HG03060 (cell line): ENCODE data around the gene CFH.
"Not testable (repeated sequence)": the region's sequence is repeated elsewhere in the genome, so short reads cannot be mapped to it uniquely, and the experiment has no call there.

Experiments
- ATAC-seq: cut with Tn5 transposase; IDR thresholded peaks from one replicate; pipeline ENCODE4 v1.9.1; 2021; ENCODE audit warnings: low read depth, moderate number of reproducible peaks; ENCODE audit not compliant: unreplicated experiment

Gene CFH

GRCh38 chr1:196738730-196739129 is 86.9 kb downstream of the CFH start:
- ATAC-seq: no peak

GRCh38 chr1:196743244-196743643 is 91.4 kb downstream of the CFH start:
- peak; percentile 97 for ATAC-seq

GRCh38 chr1:196765019-196765740 is 113.3 kb downstream of the CFH start:
- not testable (repeated sequence) for ATAC-seq

- ATAC-seq: not testable (repeated sequence)
These were observed 118.0 kb downstream of the CFH start for GRCh38 chr1:196769823-196770222.

GRCh38 chr1:196773713-196774112 is 121.9 kb downstream of the CFH start:
- no peak for ATAC-seq

GRCh38 chr1:196774175-196774574 is 122.3 kb downstream of the CFH start:
- ATAC-seq: no peak

- ATAC-seq: peak; percentile 100
These were observed 122.8 kb downstream of the CFH start, which contains the start of gene CFHR3 for GRCh38 chr1:196774603-196775002. CFHR3 (plus strand) TSS chr1:196774840; CDS start chr1:196774887, 47 bp downstream.

GRCh38 chr1:196777603-196778002 is 125.8 kb downstream of the CFH start:
- ATAC-seq: no peak

- ATAC-seq: no peak
These were observed 127.2 kb downstream of the CFH start for GRCh38 chr1:196779093-196779492.

GRCh38 chr1:196791252-196791651 is 139.4 kb downstream of the CFH start:
- not testable (repeated sequence) for ATAC-seq

GRCh38 chr1:196794103-196794502 is 142.3 kb downstream of the CFH start:
- not testable (repeated sequence) for ATAC-seq
